Measurements from ENCODE around the gene SCNN1A. TPM values are rescaled to one million over a fixed set of nuclear protein-coding genes. Genes with fewer than 3 reads are reported as not detected.

The SCNN1A gene
- total and polyA plus RNA-seq, 2 donors (not counting 1 experiment from before 2014, with no cell fraction given) = under 0.01 to 0.05 TPM

- no peak for DNase-seq (ENCODE audit: low read depth in 2 of 2)
- H3K9ac ChIP-seq (ENCODE audit: insufficient read depth, low read length) = no peak overlapping the region
- no peak overlapping the region for H2AFZ ChIP-seq (ENCODE audit: low read length)
- no peaks in the 10 kb centered on the region for H3K36me3 ChIP-seq (ENCODE audit: control insufficient read depth, insufficient read depth, low read length)
- no peak overlapping the region for H3K4me3 ChIP-seq (replicated peaks in 1 of 4; ENCODE audit: control extremely low read depth in 1 of 4, insufficient read depth in 1 of 4, low read depth in 3 of 4, low read length in 4 of 4)
- no peaks in the 10 kb centered on the region for H4K20me1 ChIP-seq (ENCODE audit: control insufficient read depth, extremely low read depth, insufficient read depth, low read length)
- H3K4me1 ChIP-seq (ENCODE audit: control insufficient read depth, extremely low read depth, insufficient read depth, low read length) = peaks cover 8% of the 10 kb centered on the region
- H3K27me3 ChIP-seq (ENCODE audit: control insufficient read depth, insufficient read depth, low read length) = peaks cover 15% of the 10 kb centered on the region
- TF ChIP-seq EZH2 (IDR thresholded peaks at IDR 0.05; ENCODE audit: low read length, missing control alignments) (no peak), CTCF (conservative IDR thresholded peaks at IDR 0.05 in 1 of 2, IDR thresholded peaks at IDR 0.05 in 1 of 2; ENCODE audit: low read depth in 1 of 2, low read length in 2 of 2) (no peak)
- no peaks in the 10 kb centered on the region for H3K79me2 ChIP-seq (ENCODE audit: control insufficient read depth, insufficient read depth, low read length)
- H3K4me2 ChIP-seq (ENCODE audit: extremely low read depth, insufficient read depth, low read length) = no peak overlapping the region
- H3K9me3 ChIP-seq (ENCODE audit: control insufficient read depth, insufficient read depth, low read depth, low read length) = no peaks in the 10 kb centered on the region
- H3K27ac ChIP-seq (ENCODE audit: insufficient read depth, low read length) = no peak overlapping the region
These were observed 61.9 kb downstream of the SCNN1A start for GRCh38 chr12:6313326-6313940.

- no peak overlapping the region for H3K4me2 ChIP-seq (ENCODE audit: extremely low read depth, insufficient read depth, low read length)
- H2AFZ ChIP-seq (ENCODE audit: low read length) = no peak overlapping the region
- H3K27me3 ChIP-seq (ENCODE audit: control insufficient read depth, insufficient read depth, low read length) = peaks cover 17% of the 10 kb centered on the region
- H4K20me1 ChIP-seq (ENCODE audit: control insufficient read depth, extremely low read depth, insufficient read depth, low read length) = no peaks in the 10 kb centered on the region
- no peaks in the 10 kb centered on the region for H3K79me2 ChIP-seq (ENCODE audit: control insufficient read depth, insufficient read depth, low read length)
- H3K9me3 ChIP-seq (ENCODE audit: control insufficient read depth, insufficient read depth, low read depth, low read length) = no peaks in the 10 kb centered on the region
- DNase-seq (ENCODE audit: low read depth in 2 of 2) = no peak
- H3K9ac ChIP-seq (ENCODE audit: insufficient read depth, low read length) = no peak overlapping the region
- TF ChIP-seq CTCF (conservative IDR thresholded peaks at IDR 0.05 in 1 of 2, IDR thresholded peaks at IDR 0.05 in 1 of 2; ENCODE audit: low read depth in 1 of 2, low read length in 2 of 2) (no peak), EZH2 (IDR thresholded peaks at IDR 0.05; ENCODE audit: low read length, missing control alignments) (no peak)
- no peaks in the 10 kb centered on the region for H3K36me3 ChIP-seq (ENCODE audit: control insufficient read depth, insufficient read depth, low read length)
- H3K27ac ChIP-seq (ENCODE audit: insufficient read depth, low read length) = no peak overlapping the region
- no peak overlapping the region for H3K4me3 ChIP-seq (replicated peaks in 1 of 4; ENCODE audit: control extremely low read depth in 1 of 4, insufficient read depth in 1 of 4, low read depth in 3 of 4, low read length in 4 of 4)
- H3K4me1 ChIP-seq (ENCODE audit: control insufficient read depth, extremely low read depth, insufficient read depth, low read length) = peaks cover 8% of the 10 kb centered on the region
These were observed 62.6 kb downstream of the SCNN1A start for GRCh38 chr12:6312529-6313325.

- Histone ChIP-seq H3K9ac (ENCODE audit: insufficient read depth, low read length) (no peak overlapping the region), H3K27ac (ENCODE audit: insufficient read depth, low read length) (no peak overlapping the region), H3K4me1 (ENCODE audit: control insufficient read depth, extremely low read depth, insufficient read depth, low read length) (peaks cover 8% of the 10 kb centered on the region), H2AFZ (ENCODE audit: low read length) (no peak overlapping the region), H3K4me3 (replicated peaks in 1 of 4; ENCODE audit: control extremely low read depth in 1 of 4, insufficient read depth in 1 of 4, low read depth in 3 of 4, low read length in 4 of 4) (no peak overlapping the region), H4K20me1 (ENCODE audit: control insufficient read depth, extremely low read depth, insufficient read depth, low read length) (no peaks in the 10 kb centered on the region), H3K9me3 (ENCODE audit: control insufficient read depth, insufficient read depth, low read depth, low read length) (no peaks in the 10 kb centered on the region), H3K27me3 (ENCODE audit: control insufficient read depth, insufficient read depth, low read length) (peaks cover 17% of the 10 kb centered on the region), H3K79me2 (ENCODE audit: control insufficient read depth, insufficient read depth, low read length) (no peaks in the 10 kb centered on the region), H3K36me3 (ENCODE audit: control insufficient read depth, insufficient read depth, low read length) (no peaks in the 10 kb centered on the region), H3K4me2 (ENCODE audit: extremely low read depth, insufficient read depth, low read length) (no peak overlapping the region)
- no peak for TF ChIP-seq EZH2 (IDR thresholded peaks at IDR 0.05; ENCODE audit: low read length, missing control alignments)
- no peak for TF ChIP-seq CTCF (conservative IDR thresholded peaks at IDR 0.05 in 1 of 2, IDR thresholded peaks at IDR 0.05 in 1 of 2; ENCODE audit: low read depth in 1 of 2, low read length in 2 of 2)
- no peak for DNase-seq (ENCODE audit: low read depth in 2 of 2)
These were observed 63.4 kb downstream of the SCNN1A start for GRCh38 chr12:6311822-6312528.
